ENCODE data around the gene GLIS1. TPM values are rescaled to one million over a fixed set of nuclear protein-coding genes. Genes with fewer than 3 reads are reported as not detected.

The GLIS1 gene
- total RNA-seq, 1 experiment from 2014 or later, result 0.39 TPM

DNA sequence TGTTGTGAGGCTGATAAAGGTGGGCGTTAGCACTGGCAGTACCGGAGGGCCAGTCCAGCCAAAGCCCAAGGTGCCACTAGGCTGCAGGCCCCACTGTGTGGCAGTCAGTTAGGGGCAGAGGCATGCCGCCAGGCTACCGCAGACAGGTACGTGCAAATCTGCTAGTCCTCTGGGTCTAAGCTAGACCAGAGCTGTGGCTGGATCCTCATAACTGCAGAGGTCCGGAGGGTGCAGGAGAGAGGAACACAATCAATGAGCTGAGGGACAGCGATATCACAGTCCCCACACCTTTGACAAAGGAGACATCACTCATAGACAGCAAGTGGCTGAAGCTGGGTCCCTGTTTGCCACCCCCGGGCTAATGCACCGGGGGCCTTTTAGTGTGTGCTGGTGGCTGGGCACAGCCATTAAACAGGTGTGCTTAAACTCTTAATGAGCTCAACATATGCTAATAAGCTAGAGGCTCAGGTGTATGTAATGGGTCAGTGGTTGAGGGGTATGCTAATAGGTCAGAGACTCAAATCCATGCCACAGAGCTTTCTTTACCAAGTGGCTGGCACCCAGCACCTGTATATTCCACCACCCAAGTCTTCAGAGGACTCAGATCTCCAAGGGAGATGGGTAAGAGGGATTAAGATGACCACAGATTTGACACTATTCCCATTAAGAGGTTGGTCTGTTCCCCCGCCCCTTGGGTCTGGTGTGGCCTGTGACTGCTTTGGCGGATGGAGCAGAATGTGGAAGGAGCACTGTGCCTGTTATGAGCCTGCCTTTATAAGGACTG, 82.0 kb downstream of the GLIS1 start:
- RAD21 ChIA-PET (ENCODE audit: low non-redundant PET in 1 of 2, low total read pairs in 2 of 2, uncharacterized antibody in 2 of 2, unreplicated experiment in 2 of 2), result no interaction called here
- TF ChIP-seq ATF3 (IDR thresholded peaks at IDR 0.05) (no peak), EZH2phosphoT487 (IDR thresholded peaks at IDR 0.05; ENCODE audit: borderline replicate concordance) (no peak), FOSL1 (IDR thresholded peaks at IDR 0.05; ENCODE audit: low read depth) (no peak), JUND (IDR thresholded peaks at IDR 0.05) (no peak), SRF (IDR thresholded peaks at IDR 0.05; ENCODE audit: low read depth) (no peak), TCF7L2 (IDR thresholded peaks at IDR 0.05; ENCODE audit: borderline replicate concordance, extremely low read depth, insufficient read depth, insufficient read length) (no peak), ELF1 (IDR thresholded peaks at IDR 0.05; ENCODE audit: borderline replicate concordance, low read depth) (no peak), CEBPB (IDR thresholded peaks at IDR 0.05; ENCODE audit: low read depth) (no peak), EGR1 (IDR thresholded peaks at IDR 0.05; ENCODE audit: low read depth) (no peak), SP1 (IDR thresholded peaks at IDR 0.05; ENCODE audit: low read depth) (no peak), ZBTB33 (IDR thresholded peaks at IDR 0.05; ENCODE audit: extremely low read depth, insufficient replicate concordance, low read length) (no peak), EZH2 (IDR thresholded peaks at IDR 0.05) (no peak), POLR2A (IDR thresholded peaks at IDR 0.05; ENCODE audit: borderline replicate concordance, extremely low read depth, insufficient read depth, insufficient read length) (no peak)
- TF ChIP-seq, protein P1, sequence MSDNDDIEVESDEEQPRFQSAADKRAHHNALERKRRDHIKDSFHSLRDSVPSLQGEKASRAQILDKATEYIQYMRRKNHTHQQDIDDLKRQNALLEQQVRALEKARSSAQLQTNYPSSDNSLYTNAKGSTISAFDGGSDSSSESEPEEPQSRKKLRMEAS (IDR thresholded peaks at IDR 0.05), result no peak
- TF ChIP-seq, protein P2, sequence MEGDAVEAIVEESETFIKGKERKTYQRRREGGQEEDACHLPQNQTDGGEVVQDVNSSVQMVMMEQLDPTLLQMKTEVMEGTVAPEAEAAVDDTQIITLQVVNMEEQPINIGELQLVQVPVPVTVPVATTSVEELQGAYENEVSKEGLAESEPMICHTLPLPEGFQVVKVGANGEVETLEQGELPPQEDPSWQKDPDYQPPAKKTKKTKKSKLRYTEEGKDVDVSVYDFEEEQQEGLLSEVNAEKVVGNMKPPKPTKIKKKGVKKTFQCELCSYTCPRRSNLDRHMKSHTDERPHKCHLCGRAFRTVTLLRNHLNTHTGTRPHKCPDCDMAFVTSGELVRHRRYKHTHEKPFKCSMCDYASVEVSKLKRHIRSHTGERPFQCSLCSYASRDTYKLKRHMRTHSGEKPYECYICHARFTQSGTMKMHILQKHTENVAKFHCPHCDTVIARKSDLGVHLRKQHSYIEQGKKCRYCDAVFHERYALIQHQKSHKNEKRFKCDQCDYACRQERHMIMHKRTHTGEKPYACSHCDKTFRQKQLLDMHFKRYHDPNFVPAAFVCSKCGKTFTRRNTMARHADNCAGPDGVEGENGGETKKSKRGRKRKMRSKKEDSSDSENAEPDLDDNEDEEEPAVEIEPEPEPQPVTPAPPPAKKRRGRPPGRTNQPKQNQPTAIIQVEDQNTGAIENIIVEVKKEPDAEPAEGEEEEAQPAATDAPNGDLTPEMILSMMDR (IDR thresholded peaks at IDR 0.05 in 2 of 3, conservative IDR thresholded peaks at IDR 0.05 in 1 of 3; ENCODE audit: borderline replicate concordance in 1 of 3, insufficient read depth in 1 of 3, low read depth in 2 of 3, low read length in 2 of 3), result no peak
- TF ChIP-seq, protein P3, sequence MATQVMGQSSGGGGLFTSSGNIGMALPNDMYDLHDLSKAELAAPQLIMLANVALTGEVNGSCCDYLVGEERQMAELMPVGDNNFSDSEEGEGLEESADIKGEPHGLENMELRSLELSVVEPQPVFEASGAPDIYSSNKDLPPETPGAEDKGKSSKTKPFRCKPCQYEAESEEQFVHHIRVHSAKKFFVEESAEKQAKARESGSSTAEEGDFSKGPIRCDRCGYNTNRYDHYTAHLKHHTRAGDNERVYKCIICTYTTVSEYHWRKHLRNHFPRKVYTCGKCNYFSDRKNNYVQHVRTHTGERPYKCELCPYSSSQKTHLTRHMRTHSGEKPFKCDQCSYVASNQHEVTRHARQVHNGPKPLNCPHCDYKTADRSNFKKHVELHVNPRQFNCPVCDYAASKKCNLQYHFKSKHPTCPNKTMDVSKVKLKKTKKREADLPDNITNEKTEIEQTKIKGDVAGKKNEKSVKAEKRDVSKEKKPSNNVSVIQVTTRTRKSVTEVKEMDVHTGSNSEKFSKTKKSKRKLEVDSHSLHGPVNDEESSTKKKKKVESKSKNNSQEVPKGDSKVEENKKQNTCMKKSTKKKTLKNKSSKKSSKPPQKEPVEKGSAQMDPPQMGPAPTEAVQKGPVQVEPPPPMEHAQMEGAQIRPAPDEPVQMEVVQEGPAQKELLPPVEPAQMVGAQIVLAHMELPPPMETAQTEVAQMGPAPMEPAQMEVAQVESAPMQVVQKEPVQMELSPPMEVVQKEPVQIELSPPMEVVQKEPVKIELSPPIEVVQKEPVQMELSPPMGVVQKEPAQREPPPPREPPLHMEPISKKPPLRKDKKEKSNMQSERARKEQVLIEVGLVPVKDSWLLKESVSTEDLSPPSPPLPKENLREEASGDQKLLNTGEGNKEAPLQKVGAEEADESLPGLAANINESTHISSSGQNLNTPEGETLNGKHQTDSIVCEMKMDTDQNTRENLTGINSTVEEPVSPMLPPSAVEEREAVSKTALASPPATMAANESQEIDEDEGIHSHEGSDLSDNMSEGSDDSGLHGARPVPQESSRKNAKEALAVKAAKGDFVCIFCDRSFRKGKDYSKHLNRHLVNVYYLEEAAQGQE (IDR thresholded peaks at IDR 0.05; ENCODE audit: low read depth), result no peak
- Histone ChIP-seq H3K9ac (ENCODE audit: low read length) (no peak overlapping the region), H3K79me2 (ENCODE audit: insufficient read depth, low read length) (no peaks in the 10 kb centered on the region), H3K9me3 (ENCODE audit: control insufficient read depth in 1 of 2, insufficient read depth in 1 of 2, low read depth in 1 of 2, low read length in 2 of 2) (no peaks in the 10 kb centered on the region), H4K20me1 (ENCODE audit: insufficient read depth) (no peaks in the 10 kb centered on the region), H3K4me2 (ENCODE audit: low read length) (no peak overlapping the region), H3K4me3 (replicated peaks in 1 of 2; ENCODE audit: low read depth in 1 of 2, low read length in 2 of 2) (no peak overlapping the region), H3K9me2 (ENCODE audit: insufficient read depth) (no peaks in the 10 kb centered on the region), H2AFZ (ENCODE audit: low read depth, low read length, poor library complexity, severe bottlenecking) (no peak overlapping the region), H3K36me3 (ENCODE audit: control insufficient read depth in 1 of 2, insufficient read depth in 2 of 2, low read length in 2 of 2) (no peaks in the 10 kb centered on the region), H3K4me1 (ENCODE audit: control insufficient read depth in 1 of 2, insufficient read depth in 2 of 2, low read length in 2 of 2) (no peaks in the 10 kb centered on the region), H3K27ac (ENCODE audit: low read depth, low read length) (no peak overlapping the region), H3K27me3 (ENCODE audit: insufficient read depth, low read length) (peaks cover 13% of the 10 kb centered on the region; the same call in 1 of the 2 replicates)
- POLR2A ChIA-PET, result no interaction called here
- no peak for ATAC-seq
- no TSS peak for BruUV-seq (replicated peaks)
- intact Hi-C loops (cut with micrococcal nuclease), result no loop called here
- DNase-seq (ENCODE audit: low read depth, low spot score), result no peak
- CTCF ChIA-PET, result no interaction called here
